HG02870 (cell line): ENCODE data around the gene ACSL1.

Experiments used
- ATAC-seq: cut with Tn5 transposase; IDR thresholded peaks from one replicate; pipeline ENCODE4 v1.9.1; 2021; ENCODE audit warnings: mild to moderate bottlenecking, moderate library complexity; ENCODE audit not compliant: unreplicated experiment

Gene ACSL1

GRCh38 chr4:184732126-184732525, 93.6 kb downstream of the ACSL1 start:
- ATAC-seq: no peak

GRCh38 chr4:184731056-184731455, 94.7 kb downstream of the ACSL1 start:
- no peak for ATAC-seq

GRCh38 chr4:184729946-184730345, 95.8 kb downstream of the ACSL1 start:
- ATAC-seq: no peak

GRCh38 chr4:184728858-184729257, 96.9 kb downstream of the ACSL1 start:
- no peak for ATAC-seq

- no peak for ATAC-seq
Observed at GRCh38 chr4:184727430-184727829, 98.3 kb downstream of the ACSL1 start.

GRCh38 chr4:184722798-184723197, 103.0 kb downstream of the ACSL1 start:
- no peak for ATAC-seq

GRCh38 chr4:184721254-184721653, 104.5 kb downstream of the ACSL1 start:
- ATAC-seq: no peak

DNA sequence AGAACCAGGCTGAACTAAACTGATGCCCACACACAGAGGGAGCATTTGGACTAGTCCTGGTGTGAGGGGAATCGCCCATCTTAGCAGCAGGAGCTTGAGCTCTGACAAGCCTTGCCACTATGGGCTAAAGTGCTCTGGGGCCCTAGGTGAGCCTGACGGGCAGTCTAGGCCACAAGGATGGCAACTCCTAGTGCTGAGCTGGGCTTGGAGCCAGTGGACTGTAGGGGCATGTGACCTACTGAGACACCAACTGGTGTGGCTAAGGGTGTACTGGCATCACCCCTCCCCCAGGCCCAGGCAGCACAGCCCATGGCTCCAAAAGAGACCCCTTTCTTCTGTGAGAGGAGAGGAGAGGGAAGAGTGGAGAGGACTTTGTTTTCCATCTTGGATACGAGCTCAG, 106.4 kb downstream of the ACSL1 start:
- ATAC-seq: no peak

- ATAC-seq: no peak
Observed at GRCh38 chr4:184715526-184715925, 110.2 kb downstream of the ACSL1 start.

DNA sequence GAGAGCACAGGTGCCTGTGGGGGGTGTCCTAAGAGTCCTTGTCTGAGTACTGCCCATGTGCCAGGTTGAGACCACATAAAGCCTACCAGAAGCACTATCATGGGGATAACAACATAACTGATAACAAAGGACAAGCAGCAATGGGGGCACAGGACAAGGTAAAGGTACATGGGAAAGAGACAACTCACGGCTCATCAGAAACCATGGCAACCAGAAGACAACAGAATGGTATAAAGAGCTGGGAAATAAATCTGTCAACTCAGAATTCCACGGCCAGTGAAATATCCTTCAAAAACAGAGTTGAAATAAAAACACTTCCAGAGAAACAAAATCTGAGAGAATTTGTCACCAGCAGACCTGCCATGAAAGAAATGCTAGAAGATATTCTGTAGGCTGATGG, 111.9 kb downstream of the ACSL1 start:
- ATAC-seq: no peak

DNA sequence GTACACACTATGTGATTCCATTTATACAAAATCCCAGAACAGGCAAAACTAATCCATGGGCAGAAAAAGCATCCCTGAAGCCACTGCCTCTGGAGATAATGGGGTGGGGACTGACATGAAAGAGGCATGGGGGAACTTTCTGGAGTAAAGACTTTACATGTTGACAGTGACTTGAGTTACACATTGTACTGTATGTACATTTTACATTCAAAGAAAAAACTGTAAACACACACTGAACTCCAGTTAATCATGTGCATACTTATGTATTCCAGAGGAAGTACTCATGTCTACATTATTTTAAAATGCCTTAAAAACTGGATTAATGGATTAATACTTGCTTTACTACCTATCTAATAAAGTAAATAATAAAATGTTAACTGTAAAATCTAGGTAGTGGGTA, 113.4 kb downstream of the ACSL1 start:
- ATAC-seq: no peak

GRCh38 chr4:184706453-184706852, 119.3 kb downstream of the ACSL1 start:
- ATAC-seq: no peak

DNA sequence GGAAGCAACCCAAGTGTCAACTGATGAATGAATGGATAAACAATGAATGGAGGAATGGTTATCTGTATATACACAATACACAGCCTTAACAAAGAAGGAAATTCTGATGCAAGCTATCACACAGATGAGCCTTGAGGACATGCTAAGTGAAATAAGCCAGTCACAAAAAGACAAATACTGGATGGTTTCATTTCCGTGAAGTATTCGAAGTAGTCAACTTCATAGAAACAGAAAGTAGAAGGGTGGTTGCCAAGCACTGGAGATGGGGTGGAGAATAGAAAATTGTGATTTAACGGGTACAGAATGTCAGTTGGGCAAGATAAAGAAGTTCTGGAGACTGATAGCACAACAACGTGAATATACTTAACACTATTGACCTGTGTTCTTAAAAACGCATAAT, 120.1 kb downstream of the ACSL1 start:
- no peak for ATAC-seq
